HCT116 (cell line): Measurements from ENCODE around the gene RAP1GAP2. TPM values are rescaled to one million over a fixed set of nuclear protein-coding genes. Genes with fewer than 3 reads are reported as not detected.

Source experiments
- ATAC-seq: fragments of 200-7000 bp; cut with Tn5 transposase; 2 replicates; pipeline ENCODE4 v1.9.1; 2020; ENCODE audit warnings: mild to moderate bottlenecking, moderate library complexity
- BruUV-seq: library from RNA; stranded (reverse); fragments of 400-500 nt; replicated peaks from 2 replicates; lab custom pipeline; 2021; lab: Mats Ljungman, UMichigan
- CTCF ChIA-PET: fragments of 300-600 bp; sonication (Branson Sonifier 250); formaldehyde crosslinking; loops from one replicate; lab custom pipeline; 2021; ENCODE audit warnings: antibody characterized with exemption; lab: Charles Lee
- POLR2A ChIA-PET: fragments of 300-600, 350-600 bp; sonication (Branson Sonifier 250); formaldehyde crosslinking; loops from one replicate; lab custom pipeline; 2021; ENCODE audit warnings: antibody characterized with exemption; lab: Charles Lee
- RAD21 ChIA-PET, 2 experiments: fragments of 300-600 bp; sonication (Branson Sonifier 250); formaldehyde crosslinking; loops; one replicate each; lab custom pipeline; 2023; ENCODE audit warnings: low total read pairs in 2 of 2; ENCODE audit not compliant: uncharacterized antibody in 2 of 2, unreplicated experiment in 2 of 2, low non-redundant PET in 1 of 2; lab: Charles Lee
- DNase-seq: peaks from one replicate; pipeline ENCODE4 v3.0.0-alpha.2; 2010; ENCODE audit warnings: low read depth, low spot score
- H2AFZ ChIP-seq: fragments of 200-600 bp; shearing (Covaris generic), sonication (generic); 2 replicates; pipeline ENCODE4 v1.6.1; 2017; ENCODE audit warnings: low read depth, mixed run types, mixed read lengths, antibody characterized with exemption, low read length; ENCODE audit not compliant: poor library complexity, severe bottlenecking
- H3K27ac ChIP-seq: 2 replicates; pipeline ENCODE4 v1.5.1; 2012; ENCODE audit warnings: low read depth, low read length
- H3K27me3 ChIP-seq: fragments of 200-600 bp; sonication (generic); 2 replicates; pipeline ENCODE4 v1.6.1; 2016; ENCODE audit warnings: mixed run types, low read length, mixed read lengths; ENCODE audit not compliant: insufficient read depth
- H3K36me3 ChIP-seq, 2 experiments: fragments of 200-500 bp in 1 of 2; fragments of 200-600 bp in 1 of 2; sonication (Bioruptor generic) in 1 of 2; sonication (generic) in 1 of 2; 2 replicates each; pipeline versions ENCODE4 v1.5.1 to v1.6.1; 2014 to 2016; ENCODE audit warnings: low read length in 2 of 2, inconsistent platforms in 1 of 2, mixed read lengths in 1 of 2, mixed run types in 1 of 2; ENCODE audit not compliant: insufficient read depth in 2 of 2, control insufficient read depth in 1 of 2
- H3K4me1 ChIP-seq, 2 experiments: fragments of 200-600 bp in 1 of 2; sonication (generic) in 1 of 2; 2 replicates each; pipeline versions ENCODE4 v1.5.1 to v1.6.1; 2012 to 2017; ENCODE audit warnings: low read length in 2 of 2, inconsistent platforms in 1 of 2, mild to moderate bottlenecking in 1 of 2, mixed read lengths in 1 of 2, mixed run types in 1 of 2, moderate library complexity in 1 of 2; ENCODE audit not compliant: insufficient read depth in 2 of 2, control insufficient read depth in 1 of 2
- H3K4me2 ChIP-seq: fragments of 200-600 bp; sonication (generic); 2 replicates; pipeline ENCODE4 v1.6.1; 2017; ENCODE audit warnings: mixed run types, low read length, mixed read lengths
- H3K4me3 ChIP-seq, 2 experiments: fragments of 200-600 bp in 1 of 2; sonication (generic) in 1 of 2; replicated peaks in 1 of 2; 2 replicates each; pipeline ENCODE4 v1.5.1; 2011 to 2016; ENCODE audit warnings: low read length in 2 of 2, control low read depth in 1 of 2, low read depth in 1 of 2, mild to moderate bottlenecking in 1 of 2, mixed read lengths in 1 of 2, mixed run types in 1 of 2
- H3K79me2 ChIP-seq: fragments of 200-600 bp; sonication (generic); 2 replicates; pipeline ENCODE4 v1.6.1; 2017; ENCODE audit warnings: mild to moderate bottlenecking, mixed run types, low read length, moderate library complexity, mixed read lengths; ENCODE audit not compliant: insufficient read depth
- H3K9ac ChIP-seq: fragments of 200-600 bp; sonication (generic); 2 replicates; pipeline ENCODE4 v1.6.1; 2016; ENCODE audit warnings: low read length, mixed read lengths
- H3K9me2 ChIP-seq: fragments of 200-600 bp; sonication (generic), shearing (Covaris generic); 2 replicates; pipeline ENCODE4 v1.6.1; 2017; ENCODE audit warnings: mixed run types, mild to moderate bottlenecking, moderate library complexity; ENCODE audit not compliant: insufficient read depth
- H3K9me3 ChIP-seq, 2 experiments: fragments of 200-500 bp in 1 of 2; fragments of 200-600 bp in 1 of 2; sonication (Bioruptor generic) in 1 of 2; sonication (generic) in 1 of 2; 2 replicates each; pipeline ENCODE4 v1.6.1; 2014 to 2017; ENCODE audit warnings: low read length in 2 of 2, mixed read lengths in 2 of 2, inconsistent platforms in 1 of 2, low read depth in 1 of 2, mild to moderate bottlenecking in 1 of 2, mixed run types in 1 of 2, moderate library complexity in 1 of 2; ENCODE audit not compliant: control insufficient read depth in 1 of 2, insufficient read depth in 1 of 2
- H4K20me1 ChIP-seq: fragments of 200-600 bp; sonication (generic), shearing (Covaris generic); 2 replicates; pipeline ENCODE4 v1.6.1; 2017; ENCODE audit warnings: mixed run types, mild to moderate bottlenecking, moderate library complexity; ENCODE audit not compliant: insufficient read depth
- CBX3 ChIP-seq: IDR thresholded peaks from 2 replicates; pipeline ENCODE4 v1.6.1; 2012; ENCODE audit warnings: low read depth
- CEBPB ChIP-seq: IDR thresholded peaks from 2 replicates; pipeline ENCODE4 v1.6.1; 2012; ENCODE audit warnings: low read depth
- EGR1 ChIP-seq: IDR thresholded peaks from 2 replicates; pipeline ENCODE4 v1.6.1; 2012; ENCODE audit warnings: low read depth
- ELF1 ChIP-seq: IDR thresholded peaks from 2 replicates; pipeline ENCODE4 v1.6.1; 2012; ENCODE audit warnings: low read depth, borderline replicate concordance
- EZH2 ChIP-seq: fragments of 200-600 bp; sonication (generic); IDR thresholded peaks from 2 replicates; pipeline ENCODE4 v1.6.1; 2017; ENCODE audit warnings: antibody characterized with exemption, mixed run types
- FOSL1 ChIP-seq: IDR thresholded peaks from 2 replicates; pipeline ENCODE4 v1.6.1; 2012; ENCODE audit warnings: low read depth
- JUND ChIP-seq: IDR thresholded peaks from 2 replicates; pipeline ENCODE4 v1.6.1; 2012
- POLR2A ChIP-seq: IDR thresholded peaks from 2 replicates; pipeline ENCODE4 v1.7.0; 2011; ENCODE audit warnings: borderline replicate concordance; ENCODE audit not compliant: insufficient read depth, insufficient read length; ENCODE audit errors: extremely low read depth
- POLR2AphosphoS5 ChIP-seq: IDR thresholded peaks from 2 replicates; pipeline ENCODE4 v1.6.1; 2011; ENCODE audit warnings: mild to moderate bottlenecking, low read depth, low read length, moderate library complexity
- RAD21 ChIP-seq: IDR thresholded peaks from 2 replicates; pipeline ENCODE4 v1.6.1; 2012; ENCODE audit warnings: low read depth, mild to moderate bottlenecking
- SIN3A ChIP-seq: IDR thresholded peaks from 2 replicates; pipeline ENCODE4 v1.6.1; 2012; ENCODE audit warnings: low read depth
- SP1 ChIP-seq: IDR thresholded peaks from 2 replicates; pipeline ENCODE4 v1.6.1; 2012; ENCODE audit warnings: low read depth
- SRF ChIP-seq: IDR thresholded peaks from 2 replicates; pipeline ENCODE4 v1.6.1; 2012; ENCODE audit warnings: low read depth
- TCF7L2 ChIP-seq: IDR thresholded peaks from 2 replicates; pipeline ENCODE4 v1.7.0; 2011; ENCODE audit warnings: borderline replicate concordance, inconsistent platforms; ENCODE audit not compliant: insufficient read depth, insufficient read length; ENCODE audit errors: extremely low read depth
- YY1 ChIP-seq: IDR thresholded peaks from 2 replicates; pipeline ENCODE4 v1.6.1; 2011; ENCODE audit warnings: low read length, low read depth, moderate library complexity, mild to moderate bottlenecking; ENCODE audit not compliant: insufficient replicate concordance; ENCODE audit errors: extremely low read depth
- ZFX ChIP-seq: fragments of 450-650 bp; IDR thresholded peaks from 2 replicates; pipeline ENCODE4 v1.6.1; 2017
- intact Hi-C: fragments of 100-400 bp; cut with micrococcal nuclease; formaldehyde crosslinking; loops from 2 replicates; pipeline ENCODE4 v1.10.0; 2022
- total RNA-seq: library from RNA; stranded (reverse); gene quantifications from one replicate; pipeline ENCODE4 v1.2.1, GENCODE V29; 2021; ENCODE audit not compliant: unreplicated experiment
- TF ChIP-seq, protein P1 (sequence below): IDR thresholded peaks from 2 replicates; pipeline ENCODE4 v1.6.1; 2012; ENCODE audit warnings: low read depth
- TF ChIP-seq, protein P2 (sequence below): IDR thresholded peaks from 2 replicates; pipeline ENCODE4 v1.6.1; 2012
- TF ChIP-seq, protein P3 (sequence below): IDR thresholded peaks from 2 replicates; pipeline ENCODE4 v1.6.1; 2011; ENCODE audit warnings: mild to moderate bottlenecking, low read length, moderate library complexity; ENCODE audit not compliant: insufficient replicate concordance; ENCODE audit errors: extremely low read depth
- TF ChIP-seq, protein P4 (sequence below): IDR thresholded peaks from 2 replicates; pipeline ENCODE4 v1.6.1; 2012

RAP1GAP2 gene
- total RNA-seq, 1 experiment from 2014 or later = 54.6 TPM

DNA sequence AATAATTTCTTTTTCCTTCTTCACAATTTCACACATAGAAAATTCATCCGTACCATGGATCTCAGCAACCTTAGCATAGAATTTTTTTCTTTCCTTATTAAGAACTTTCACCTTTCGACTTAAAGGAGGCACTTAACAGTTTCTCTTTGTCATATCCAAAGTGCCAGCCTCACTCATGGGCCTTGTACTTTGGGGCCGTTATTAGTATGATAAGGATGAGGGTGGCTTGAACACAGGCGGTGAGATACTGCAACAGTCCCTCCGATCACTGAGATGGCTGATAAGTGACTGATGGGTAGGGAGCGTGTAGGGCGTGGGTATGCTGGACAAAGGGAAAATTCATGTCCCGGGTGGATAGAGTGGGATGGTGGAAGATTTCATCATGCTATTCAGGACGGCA is 181.9 kb downstream of the RAP1GAP2 start:
- Histone ChIP-seq H3K79me2 (peaks cover 16% of the 10 kb centered on the region), H3K4me2 (no peak overlapping the region), H3K4me1 (peaks cover 4 to 15% of the 10 kb centered on the region in 2 experiments), H2AFZ (no peak overlapping the region), H3K9me2 (no peaks in the 10 kb centered on the region), H3K9me3 (no peaks in the 10 kb centered on the region), H4K20me1 (no peaks in the 10 kb centered on the region), H3K4me3 (no peak overlapping the region), H3K27me3 (no peaks in the 10 kb centered on the region), H3K36me3 (peaks cover 4 to 21% of the 10 kb centered on the region in 2 experiments; a peak in 2 of 4 replicates), H3K9ac (no peak overlapping the region), H3K27ac (no peak overlapping the region)
- DNase-seq (no peak), ATAC-seq (no peak)
- no TSS peak for BruUV-seq
- intact Hi-C loops = loop anchor here (5.0 kb wide), 1 partner anchor 86 kb away; no protein-coding TSS in a partner anchor
- CTCF ChIA-PET = no interaction called here
- RAD21 ChIA-PET = no interaction called here
- POLR2A ChIA-PET = no interaction called here
- TF ChIP-seq POLR2A = no peak
- TF ChIP-seq SRF = no peak
- TF ChIP-seq FOSL1 = no peak
- TF ChIP-seq JUND = no peak
- TF ChIP-seq ELF1 = no peak
- TF ChIP-seq YY1 = no peak
- TF ChIP-seq, protein P1, sequence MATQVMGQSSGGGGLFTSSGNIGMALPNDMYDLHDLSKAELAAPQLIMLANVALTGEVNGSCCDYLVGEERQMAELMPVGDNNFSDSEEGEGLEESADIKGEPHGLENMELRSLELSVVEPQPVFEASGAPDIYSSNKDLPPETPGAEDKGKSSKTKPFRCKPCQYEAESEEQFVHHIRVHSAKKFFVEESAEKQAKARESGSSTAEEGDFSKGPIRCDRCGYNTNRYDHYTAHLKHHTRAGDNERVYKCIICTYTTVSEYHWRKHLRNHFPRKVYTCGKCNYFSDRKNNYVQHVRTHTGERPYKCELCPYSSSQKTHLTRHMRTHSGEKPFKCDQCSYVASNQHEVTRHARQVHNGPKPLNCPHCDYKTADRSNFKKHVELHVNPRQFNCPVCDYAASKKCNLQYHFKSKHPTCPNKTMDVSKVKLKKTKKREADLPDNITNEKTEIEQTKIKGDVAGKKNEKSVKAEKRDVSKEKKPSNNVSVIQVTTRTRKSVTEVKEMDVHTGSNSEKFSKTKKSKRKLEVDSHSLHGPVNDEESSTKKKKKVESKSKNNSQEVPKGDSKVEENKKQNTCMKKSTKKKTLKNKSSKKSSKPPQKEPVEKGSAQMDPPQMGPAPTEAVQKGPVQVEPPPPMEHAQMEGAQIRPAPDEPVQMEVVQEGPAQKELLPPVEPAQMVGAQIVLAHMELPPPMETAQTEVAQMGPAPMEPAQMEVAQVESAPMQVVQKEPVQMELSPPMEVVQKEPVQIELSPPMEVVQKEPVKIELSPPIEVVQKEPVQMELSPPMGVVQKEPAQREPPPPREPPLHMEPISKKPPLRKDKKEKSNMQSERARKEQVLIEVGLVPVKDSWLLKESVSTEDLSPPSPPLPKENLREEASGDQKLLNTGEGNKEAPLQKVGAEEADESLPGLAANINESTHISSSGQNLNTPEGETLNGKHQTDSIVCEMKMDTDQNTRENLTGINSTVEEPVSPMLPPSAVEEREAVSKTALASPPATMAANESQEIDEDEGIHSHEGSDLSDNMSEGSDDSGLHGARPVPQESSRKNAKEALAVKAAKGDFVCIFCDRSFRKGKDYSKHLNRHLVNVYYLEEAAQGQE = no peak
- no peak for TF ChIP-seq POLR2AphosphoS5
- no peak for TF ChIP-seq SIN3A
- TF ChIP-seq EGR1 = no peak
- TF ChIP-seq, protein P2, sequence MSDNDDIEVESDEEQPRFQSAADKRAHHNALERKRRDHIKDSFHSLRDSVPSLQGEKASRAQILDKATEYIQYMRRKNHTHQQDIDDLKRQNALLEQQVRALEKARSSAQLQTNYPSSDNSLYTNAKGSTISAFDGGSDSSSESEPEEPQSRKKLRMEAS = no peak
- no peak for TF ChIP-seq TCF7L2
- no peak for TF ChIP-seq EZH2
- TF ChIP-seq, protein P3, sequence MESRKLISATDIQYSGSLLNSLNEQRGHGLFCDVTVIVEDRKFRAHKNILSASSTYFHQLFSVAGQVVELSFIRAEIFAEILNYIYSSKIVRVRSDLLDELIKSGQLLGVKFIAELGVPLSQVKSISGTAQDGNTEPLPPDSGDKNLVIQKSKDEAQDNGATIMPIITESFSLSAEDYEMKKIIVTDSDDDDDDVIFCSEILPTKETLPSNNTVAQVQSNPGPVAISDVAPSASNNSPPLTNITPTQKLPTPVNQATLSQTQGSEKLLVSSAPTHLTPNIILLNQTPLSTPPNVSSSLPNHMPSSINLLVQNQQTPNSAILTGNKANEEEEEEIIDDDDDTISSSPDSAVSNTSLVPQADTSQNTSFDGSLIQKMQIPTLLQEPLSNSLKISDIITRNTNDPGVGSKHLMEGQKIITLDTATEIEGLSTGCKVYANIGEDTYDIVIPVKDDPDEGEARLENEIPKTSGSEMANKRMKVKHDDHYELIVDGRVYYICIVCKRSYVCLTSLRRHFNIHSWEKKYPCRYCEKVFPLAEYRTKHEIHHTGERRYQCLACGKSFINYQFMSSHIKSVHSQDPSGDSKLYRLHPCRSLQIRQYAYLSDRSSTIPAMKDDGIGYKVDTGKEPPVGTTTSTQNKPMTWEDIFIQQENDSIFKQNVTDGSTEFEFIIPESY = no peak
- TF ChIP-seq RAD21 = no peak
- TF ChIP-seq, protein P4, sequence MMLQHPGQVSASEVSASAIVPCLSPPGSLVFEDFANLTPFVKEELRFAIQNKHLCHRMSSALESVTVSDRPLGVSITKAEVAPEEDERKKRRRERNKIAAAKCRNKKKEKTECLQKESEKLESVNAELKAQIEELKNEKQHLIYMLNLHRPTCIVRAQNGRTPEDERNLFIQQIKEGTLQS = no peak
- TF ChIP-seq SP1 = no peak
- no peak for TF ChIP-seq ZFX
- no peak for TF ChIP-seq CBX3
- TF ChIP-seq CEBPB = no peak
